Measurements from ENCODE around the gene YY1AP1. TPM values are rescaled to one million over a fixed set of nuclear protein-coding genes. Genes with fewer than 3 reads are reported as not detected.

YY1AP1 gene
- total RNA-seq (2022; extraction: Qiagen RNA extraction; ENCODE audit: low read depth) = 43.0 to 49.5 TPM (median 45.9 TPM) in 5 replicates

DNA sequence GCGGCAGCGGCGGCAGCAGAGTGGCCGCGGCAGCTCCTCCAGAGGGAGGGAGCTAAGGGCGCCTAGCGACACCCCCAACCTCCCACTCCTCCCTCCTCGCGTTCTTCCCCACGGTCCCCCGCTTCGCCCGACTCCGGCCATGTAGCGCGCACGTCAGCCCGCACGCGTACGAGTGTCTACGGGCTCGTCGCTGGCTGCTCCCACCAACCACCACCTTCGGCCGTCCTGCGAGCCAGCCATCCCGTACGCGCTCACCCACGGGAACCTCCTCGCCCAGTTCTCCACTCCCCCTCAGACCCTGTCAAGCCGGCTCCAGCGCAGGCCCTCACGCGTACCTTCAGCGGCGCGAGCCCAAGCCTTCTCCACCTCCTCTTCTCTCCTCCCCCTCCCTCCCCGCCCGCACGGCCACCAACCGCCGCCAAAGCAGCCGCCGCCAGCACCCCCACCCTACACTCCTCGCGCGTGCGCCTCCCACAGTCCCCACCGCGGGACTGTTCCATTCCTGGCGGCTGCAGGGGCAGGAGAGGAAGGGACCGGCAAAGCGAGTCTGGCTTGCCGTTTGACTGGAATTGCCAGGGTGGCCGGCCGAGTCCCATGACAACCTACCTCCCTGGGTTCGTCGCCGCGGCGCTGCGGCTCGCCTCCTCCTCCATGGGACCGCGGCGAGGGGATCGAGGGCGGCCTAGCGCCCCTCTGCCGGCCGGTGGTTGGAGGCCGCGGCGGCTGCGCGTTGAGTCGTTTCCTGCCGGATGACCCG lies at the start of gene YY1AP1:
Gene YY1AP1 (minus strand): TSS at position 451 of the 757 bp plus-strand sequence. CDS start 8,338 bp downstream, outside the sequence.

DNA sequence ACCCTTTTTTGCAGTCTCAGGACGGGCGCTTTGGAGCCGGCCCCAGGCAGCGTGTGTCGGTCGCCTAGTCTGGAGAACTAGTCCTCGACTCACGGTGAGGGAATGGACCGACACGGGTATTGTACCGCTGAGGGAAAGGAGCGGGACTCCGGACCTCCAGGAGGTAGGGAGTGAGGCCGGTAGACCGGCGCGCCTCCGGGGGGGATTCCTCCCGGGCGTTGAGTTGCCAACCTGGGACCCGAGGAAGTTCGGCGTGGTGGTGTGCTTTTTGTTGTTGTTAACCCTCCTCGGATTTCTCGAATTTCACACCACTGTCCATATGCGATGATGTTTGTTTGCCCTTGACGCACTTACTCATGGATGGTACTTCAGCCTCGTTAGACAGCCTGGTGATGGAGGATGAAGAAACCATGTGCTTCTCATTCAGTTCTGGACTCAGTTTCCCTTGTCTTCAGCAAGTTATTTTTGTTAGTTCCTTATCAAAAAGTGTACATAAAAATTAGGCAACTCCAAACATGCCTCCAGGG lies 570 bp upstream of the YY1AP1 start, which contains the start of gene DAP3:
Gene DAP3 (plus strand): TSS at position 11 of the 527 bp plus-strand sequence. CDS start 20,689 bp downstream, outside the sequence.

GRCh38 chr1:155609515-155610256 lies 78.9 kb downstream of the YY1AP1 start, which contains the start of gene MSTO1:
Gene MSTO1, plus strand, starts transcription at chr1:155610218. Its CDS starts 31 bp downstream, at chr1:155610249.

Other genes with a start within 250 kb of the YY1AP1 start
- gene ASH1L, start 126.0 kb downstream of the YY1AP1 start, total RNA-seq (2022; extraction: Qiagen RNA extraction; ENCODE audit: low read depth) = 10.0 to 16.0 TPM (median 11.9 TPM) in 5 replicates
- gene MSTO1, start 78.6 kb downstream of the YY1AP1 start, total RNA-seq (2022; extraction: Qiagen RNA extraction; ENCODE audit: low read depth) = 37.9 to 46.3 TPM (median 44.5 TPM) in 5 replicates
- gene DAP3, start 317 bp upstream of the YY1AP1 start, total RNA-seq (2022; extraction: Qiagen RNA extraction; ENCODE audit: low read depth) = 116 to 145 TPM (median 121 TPM) in 5 replicates
- gene GON4L, start 168.4 kb upstream of the YY1AP1 start, total RNA-seq (2022; extraction: Qiagen RNA extraction; ENCODE audit: low read depth) = 14.4 to 16.0 TPM (median 14.7 TPM) in 5 replicates
- 0.96 to 1.4 TPM (median 1.3 TPM) in 5 replicates for gene SYT11, start 170.8 kb upstream of the YY1AP1 start, total RNA-seq (2022; extraction: Qiagen RNA extraction; ENCODE audit: low read depth)
- gene RIT1, start 222.6 kb upstream of the YY1AP1 start, total RNA-seq (2022; extraction: Qiagen RNA extraction; ENCODE audit: low read depth) = 24.9 to 29.1 TPM (median 26.3 TPM) in 5 replicates
- 24.5 to 30.9 TPM (median 27.3 TPM) in 5 replicates for gene KHDC4, start 245.6 kb upstream of the YY1AP1 start, total RNA-seq (2022; extraction: Qiagen RNA extraction; ENCODE audit: low read depth)

All from A549 treated with CpdA at 1 μM for 4 hours (cell line).